Hypothalamus (tissue), 51 donors: ENCODE results near the gene TSPAN9.

Experiments
- DNase-seq, 51 donors: peaks; one replicate each; lab custom pipeline; 2025; lab: John Stamatoyannopoulos, UW

TSPAN9 gene

DNA sequence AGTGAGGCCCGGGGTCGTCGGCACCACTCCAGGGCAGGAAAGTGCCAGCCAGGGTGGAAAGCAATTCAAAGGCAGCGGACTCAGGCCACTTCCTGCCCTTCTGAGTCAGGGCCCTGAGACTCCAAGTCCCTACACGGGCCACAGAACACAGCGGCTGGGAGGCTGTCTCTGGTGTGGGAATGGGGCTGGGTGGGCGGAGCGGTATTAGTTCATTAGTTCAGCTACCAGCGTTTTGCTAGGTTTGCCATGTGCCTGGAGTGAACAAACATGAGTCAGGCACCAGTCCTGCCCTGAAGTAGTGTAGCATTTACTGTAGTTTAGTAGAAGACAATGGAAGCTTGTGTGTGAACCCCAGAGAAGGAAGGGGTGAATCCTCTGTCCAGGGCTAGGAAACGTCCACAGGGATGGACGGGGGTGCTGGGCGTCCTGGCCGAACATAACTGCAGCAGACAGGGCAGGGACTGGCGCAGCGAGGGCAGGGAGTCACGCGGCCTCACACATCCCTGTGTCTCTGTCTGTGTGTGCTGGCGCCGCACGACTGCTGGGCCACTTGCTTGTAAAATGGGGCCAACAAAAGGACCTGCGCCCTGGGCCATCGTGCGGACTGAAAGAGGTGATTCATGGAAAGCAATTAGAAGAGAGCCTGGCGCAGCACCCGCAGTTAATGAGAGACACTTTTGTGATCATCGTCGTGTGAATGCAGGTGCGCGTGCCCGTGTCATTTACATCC, 227.4 kb downstream of the TSPAN9 start:
- peak in 9 of 51 donors; percentile 13 to 49 (median 21) for DNase-seq

DNA sequence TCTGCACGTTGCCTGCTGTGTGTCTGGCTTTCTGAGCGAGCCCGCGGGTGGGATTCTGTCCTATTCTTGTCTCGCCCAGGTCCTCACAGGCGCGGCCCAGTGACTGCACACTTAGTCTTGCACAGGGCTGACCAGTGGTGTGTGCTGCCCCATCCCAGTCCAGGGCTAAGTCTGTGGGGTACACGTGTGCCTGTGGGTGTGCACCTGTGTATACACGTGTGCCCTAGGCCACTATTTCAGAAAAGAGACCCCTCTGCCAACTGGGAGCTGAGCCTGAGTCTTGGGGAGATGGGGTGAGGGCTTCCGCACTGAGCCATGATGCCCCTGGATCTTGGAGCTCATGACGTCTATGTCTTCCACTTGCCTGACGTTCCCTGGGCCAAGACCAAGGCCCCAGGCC, 228.3 kb downstream of the TSPAN9 start:
- DNase-seq = no peak

DNA sequence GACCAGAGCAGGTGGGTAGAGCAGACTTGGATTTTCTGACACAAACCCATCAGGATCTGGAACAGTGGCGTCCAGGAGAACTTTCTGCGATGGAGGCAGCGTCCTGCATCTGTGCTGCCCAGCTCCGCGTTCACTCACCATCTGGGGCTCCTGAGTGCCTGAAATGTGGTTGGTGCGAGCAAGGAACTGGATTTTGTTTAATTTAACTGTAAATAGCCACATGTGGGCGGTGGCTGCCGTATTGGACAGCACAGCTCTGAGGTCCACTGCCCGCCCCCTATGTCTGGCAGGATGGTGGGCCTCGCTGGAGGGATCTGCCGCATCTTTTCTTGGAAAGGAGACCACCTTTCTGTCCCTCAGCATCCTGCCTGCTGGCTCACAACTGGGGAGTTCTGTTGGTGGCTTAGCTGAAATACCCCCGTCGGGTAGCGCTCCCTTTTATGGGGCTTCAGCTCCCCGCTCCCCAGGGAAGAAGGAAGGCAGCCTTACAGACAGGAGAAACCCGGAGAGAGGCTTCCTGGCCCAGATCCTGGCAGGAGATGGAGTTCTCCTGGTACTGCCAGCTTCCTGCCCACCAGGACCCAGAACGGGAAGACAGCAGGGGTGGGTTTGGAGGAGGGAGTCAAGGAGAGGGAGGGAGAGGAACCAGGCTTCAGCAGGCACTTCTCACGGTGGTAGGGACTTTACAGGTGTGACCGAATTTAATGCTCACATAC, 228.9 kb downstream of the TSPAN9 start:
- peak in 1 of 51 donors; percentile 34 for DNase-seq

DNA sequence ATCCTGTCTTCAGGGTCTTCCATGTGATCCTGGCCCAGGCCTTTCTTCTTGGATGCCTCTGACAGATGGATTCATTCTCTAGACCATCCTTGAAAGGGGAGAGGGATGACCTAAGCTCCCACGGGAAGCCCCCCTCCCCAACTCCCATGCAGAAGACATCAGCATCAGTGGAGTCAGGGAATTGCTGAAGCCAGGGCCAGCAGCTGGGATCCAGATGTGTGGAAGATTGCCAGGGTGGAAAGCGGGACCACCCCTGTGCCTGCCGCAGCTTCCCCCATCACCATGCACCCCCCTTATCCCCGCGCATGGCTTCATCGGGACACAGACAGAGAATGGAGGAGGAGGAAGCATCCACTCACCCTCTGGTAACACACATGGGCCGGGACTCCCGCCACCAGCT, 230.2 kb downstream of the TSPAN9 start:
- no peak for DNase-seq

DNA sequence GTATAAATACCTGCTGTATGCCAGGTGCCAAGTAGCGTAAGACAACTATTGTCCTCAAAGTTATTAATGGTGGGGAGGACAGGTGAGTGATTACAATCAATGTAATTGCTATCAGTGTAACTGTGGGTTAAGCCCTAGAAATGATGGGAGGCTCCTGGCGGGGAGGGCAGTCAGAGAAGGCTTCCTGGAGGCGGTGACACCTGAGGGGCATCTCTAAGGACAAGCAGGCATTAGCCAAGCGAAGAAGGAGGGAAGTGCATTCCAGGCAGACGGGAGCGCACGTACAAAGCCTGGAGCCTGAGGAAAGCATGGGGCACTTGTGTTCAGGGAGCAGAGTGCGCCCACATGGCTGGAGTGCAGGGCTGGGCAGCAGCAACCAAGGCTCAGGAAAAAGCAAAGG, 230.9 kb downstream of the TSPAN9 start:
- DNase-seq = no peak

DNA sequence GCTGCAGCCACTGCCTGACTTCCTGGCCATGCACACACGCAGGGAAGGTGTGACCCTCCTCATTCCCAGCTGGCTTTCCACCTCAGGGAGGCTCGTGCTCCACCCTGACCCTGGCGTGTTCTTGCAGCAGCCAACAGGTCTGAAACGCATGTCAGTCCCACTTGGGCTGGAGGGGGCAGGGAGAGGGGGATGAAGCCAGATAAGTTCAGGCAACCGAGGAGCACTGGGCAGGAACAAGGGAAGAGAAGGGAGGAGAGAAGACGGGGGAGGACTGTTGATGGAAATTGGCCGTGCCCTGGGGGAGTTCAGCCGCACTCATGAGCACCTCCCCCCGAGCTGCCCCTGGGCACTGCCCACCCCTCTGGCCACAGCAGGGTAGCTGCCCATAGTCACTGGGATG, 231.4 kb downstream of the TSPAN9 start:
- DNase-seq = no peak

DNA sequence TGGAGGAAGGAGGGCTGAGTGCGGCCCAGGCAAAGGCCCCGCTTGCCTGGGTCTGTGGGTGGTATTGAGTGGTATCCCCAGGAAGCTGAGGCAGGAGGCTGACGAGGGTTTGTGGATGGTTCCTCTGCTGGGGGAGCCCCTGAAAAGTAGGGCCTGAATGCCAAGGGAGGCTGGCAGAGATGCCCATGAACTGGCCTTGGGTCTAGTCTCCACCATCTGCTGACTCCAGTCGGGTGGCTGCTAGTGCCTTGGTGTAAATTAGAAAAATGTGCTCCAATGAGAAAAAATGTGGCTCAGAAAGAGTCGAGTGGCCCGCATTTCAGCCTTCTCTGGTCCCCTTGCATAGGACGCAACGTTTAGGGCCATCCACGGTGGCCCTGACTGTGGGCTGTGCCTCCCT, 232.6 kb downstream of the TSPAN9 start:
- no peak for DNase-seq

DNA sequence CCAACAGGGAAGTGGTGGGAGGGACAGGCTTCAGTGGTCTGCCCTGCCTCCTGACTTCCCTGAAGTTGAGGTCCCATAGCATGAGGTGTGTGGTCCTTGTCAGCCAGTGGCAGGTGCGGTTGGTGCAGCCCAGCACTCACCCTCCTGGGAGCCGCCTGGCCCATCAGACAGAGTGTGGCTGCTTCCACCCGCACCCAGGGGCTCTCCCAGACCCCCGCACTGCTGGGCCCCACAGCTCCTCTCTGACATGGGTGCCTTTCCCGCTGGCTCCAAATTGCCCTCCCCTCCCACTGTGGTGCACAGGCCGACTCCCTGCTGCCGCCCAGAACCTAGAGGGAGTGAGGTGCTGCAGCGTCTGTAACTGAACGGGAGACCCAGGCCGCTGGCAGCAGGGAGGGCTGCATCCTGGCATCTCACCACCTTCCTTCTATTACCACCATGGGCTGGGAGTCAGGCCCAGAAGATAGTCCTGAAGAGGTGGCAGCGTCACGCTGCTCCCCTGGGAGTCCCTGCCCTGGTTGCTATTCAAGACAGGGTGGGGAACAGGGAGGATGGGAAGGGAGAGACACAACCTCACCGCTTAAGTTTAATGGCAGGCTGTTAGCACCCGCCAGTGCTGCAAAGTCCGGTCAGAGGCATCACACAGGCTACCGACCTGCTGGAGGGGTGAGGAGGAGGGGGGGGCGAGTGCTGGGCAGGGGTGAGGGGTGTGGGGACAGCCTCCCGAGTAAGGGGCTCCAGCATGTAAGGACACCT, 233.3 kb downstream of the TSPAN9 start:
- DNase-seq = no peak

DNA sequence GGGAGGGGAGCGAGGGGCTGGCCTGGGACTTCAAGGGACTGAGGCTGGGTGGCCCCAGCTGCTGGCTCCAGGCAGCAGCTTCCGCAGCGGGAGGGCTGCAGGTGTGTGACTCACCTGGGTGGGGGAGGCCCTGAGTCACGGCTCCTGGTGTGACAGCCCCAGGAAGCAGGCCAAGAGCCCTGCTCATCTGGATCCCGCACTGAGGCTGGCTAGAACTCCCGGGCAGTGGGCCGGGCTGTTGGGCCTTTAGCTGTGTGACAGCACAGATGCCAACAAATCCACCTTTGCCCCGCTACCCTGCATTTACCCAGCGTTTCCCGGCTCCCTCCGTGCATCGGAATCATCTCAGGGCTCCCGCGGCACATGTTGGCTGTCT, 233.8 kb downstream of the TSPAN9 start:
- DNase-seq = peak in 3 of 51 donors; percentile 8 to 55 (median 20)

DNA sequence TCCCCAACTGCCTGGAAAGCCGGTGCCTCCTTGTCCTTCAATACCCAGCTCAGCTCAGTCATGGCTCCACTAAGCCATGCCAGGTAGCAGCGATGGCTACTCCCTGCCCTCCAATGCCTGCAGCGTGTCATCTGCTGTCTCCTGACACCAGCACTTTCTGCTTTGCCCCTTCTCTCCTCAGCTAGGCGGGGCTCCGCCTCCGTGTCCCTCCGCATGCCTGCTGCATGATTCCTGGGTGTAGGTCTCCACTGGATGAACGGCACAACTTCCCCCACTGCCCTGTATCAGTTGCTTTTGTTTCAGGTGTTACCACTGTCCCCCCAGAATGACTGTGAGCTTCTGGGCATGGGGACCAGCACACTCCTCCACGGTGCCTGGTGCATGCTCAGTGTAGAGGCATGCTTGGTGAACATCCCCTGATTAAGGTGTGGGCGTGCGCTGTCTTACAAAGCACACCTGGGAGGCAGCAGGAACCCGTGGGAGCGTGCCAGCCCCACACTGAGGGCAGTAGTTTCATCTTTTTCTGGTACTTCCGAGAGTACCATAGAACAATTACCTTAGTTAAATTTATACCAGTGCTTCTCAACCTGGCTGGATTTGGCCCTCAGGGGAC, 234.4 kb downstream of the TSPAN9 start:
- DNase-seq = peak in 2 of 51 donors; percentile 12 to 30

DNA sequence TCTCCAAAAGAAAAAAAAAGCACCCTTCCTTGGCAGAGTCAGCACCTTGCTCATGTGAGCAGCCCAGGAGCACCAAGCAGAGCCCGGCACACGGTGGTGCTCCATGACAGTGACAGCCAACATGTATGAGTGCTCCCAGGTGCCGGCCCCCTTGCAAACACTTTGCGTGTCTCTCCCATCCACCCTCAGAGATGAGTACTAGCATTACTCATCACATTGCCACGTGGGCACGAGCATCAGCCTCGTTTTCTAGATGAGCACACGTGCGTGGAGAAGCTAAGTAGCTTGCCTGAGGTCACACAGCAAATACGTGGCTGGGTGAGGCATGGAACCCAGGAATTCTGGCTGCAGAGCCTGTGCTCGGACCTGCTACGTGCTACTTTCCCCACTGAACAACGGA, 235.9 kb downstream of the TSPAN9 start:
- DNase-seq = peak in 6 of 51 donors; percentile 7 to 75 (median 38)

DNA sequence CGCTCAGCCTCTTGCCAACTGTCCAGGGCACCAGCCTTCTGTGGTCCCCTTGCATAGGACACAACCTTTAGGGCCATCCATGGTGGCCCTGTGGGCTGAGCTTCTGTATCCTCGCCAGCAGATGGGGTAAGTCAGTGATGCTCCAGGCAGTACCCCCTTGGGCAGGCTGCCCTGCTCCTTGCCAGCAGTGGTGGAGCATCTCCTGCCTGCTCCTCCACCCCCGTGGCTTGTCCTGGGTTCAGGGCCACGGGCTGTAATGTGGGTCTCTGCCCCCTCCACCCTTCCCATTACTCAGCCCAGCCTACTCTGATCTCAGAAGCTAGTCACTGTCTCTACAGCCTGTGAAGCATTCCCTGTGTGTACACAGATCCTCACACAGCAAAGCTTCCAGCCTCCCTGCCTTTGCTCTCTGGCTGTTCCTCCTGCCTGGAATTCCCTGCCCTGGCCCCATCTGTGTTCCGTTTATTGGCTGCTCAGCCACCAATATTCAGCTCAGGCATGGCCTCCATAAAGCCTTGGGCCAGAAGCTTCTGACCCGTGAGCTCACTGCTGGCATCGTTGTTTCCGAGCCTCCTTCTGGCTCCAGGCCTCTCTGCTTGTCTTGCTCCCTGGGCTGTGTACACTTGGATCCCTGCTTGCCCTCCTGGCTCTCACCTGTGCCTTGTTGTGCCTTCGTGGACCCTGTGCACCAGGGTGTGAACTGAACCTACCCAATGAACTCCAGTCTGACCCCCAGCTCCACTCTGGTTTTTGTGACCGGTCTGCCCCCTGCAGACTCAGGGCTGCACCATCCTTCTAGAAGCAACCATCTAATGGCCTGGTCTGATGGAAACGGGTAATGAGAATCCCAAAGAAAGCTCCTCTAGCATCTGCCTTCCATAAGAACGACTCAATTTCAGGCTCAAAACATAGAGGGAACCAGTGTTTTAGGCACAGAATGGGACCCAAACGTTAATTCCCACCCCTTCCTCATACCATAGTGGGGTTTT, 236.8 kb downstream of the TSPAN9 start:
- peak in 32 of 51 donors; percentile 5 to 57 (median 26) for DNase-seq

DNA sequence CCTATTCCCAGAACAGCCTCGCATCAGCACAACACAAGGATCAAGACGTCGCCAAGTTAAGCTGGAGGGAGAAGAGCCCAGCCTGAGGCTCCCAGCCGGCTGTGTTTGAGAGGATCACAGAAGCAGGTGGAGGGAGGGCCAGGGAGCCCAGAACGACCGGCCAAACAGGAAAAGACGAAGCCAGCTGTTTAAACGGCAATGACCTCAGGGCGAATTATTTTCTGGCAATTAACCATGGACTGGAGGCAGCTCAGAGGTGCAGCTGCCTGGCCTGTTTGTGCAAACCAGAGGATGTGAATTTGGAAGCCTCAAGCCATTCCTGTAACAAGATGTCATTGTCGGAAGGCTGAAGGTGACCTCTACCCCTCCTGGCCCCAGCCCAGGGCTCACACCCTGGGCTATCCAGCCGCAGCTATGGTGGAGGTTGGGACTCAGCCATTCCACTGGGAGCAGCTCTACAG, 238.1 kb downstream of the TSPAN9 start:
- no peak for DNase-seq

DNA sequence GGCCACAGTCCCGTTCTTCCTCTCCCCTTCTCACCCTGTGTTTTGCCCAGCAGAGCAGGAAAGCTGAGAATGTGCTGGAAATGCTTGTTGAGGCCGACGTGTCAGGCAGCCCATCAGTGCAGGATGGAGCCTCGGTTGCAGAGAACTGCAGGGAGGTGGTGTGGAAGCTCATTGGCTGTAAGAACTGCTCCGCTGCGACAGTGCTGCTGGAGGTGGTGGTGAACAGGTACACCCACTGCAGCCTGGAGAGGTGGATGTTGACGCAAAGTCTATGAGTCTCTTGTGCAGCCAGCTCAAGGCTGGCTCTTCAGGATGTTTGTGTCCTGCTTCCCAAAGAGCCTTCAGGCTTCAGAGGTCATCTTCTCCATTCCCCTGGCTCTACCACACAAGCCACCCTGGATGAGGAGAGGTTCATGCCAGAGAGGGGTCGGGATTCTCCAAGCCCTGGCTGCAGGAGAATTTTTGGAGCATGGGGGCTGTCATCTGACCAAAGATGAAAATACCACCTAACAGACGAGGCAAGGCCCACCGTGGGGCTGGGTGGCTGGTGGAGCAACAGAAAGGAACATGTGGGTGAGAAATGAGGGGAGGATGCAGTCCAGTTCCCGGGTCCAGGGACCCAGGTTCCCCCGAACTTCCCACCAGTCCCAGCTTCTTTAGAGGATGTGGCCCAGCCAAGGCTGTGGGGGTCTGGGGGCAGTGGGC, 239.7 kb downstream of the TSPAN9 start:
- DNase-seq = no peak

DNA sequence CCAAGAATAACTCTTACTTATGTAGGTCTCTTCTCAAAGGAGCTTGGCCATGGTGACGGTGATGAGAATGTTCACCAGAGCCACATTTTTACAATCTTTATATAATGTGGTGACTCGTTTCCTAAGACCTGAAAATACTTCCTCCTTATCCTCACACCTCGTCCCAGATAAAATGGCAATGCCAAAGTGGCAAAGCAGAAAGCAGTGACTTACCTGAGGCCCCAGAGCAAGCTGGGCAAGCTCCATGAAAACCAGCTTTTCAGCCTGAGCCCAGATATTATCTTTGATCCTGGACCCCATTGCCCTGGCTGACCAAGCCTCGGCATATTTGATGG, 240.3 kb downstream of the TSPAN9 start:
- no peak for DNase-seq

DNA sequence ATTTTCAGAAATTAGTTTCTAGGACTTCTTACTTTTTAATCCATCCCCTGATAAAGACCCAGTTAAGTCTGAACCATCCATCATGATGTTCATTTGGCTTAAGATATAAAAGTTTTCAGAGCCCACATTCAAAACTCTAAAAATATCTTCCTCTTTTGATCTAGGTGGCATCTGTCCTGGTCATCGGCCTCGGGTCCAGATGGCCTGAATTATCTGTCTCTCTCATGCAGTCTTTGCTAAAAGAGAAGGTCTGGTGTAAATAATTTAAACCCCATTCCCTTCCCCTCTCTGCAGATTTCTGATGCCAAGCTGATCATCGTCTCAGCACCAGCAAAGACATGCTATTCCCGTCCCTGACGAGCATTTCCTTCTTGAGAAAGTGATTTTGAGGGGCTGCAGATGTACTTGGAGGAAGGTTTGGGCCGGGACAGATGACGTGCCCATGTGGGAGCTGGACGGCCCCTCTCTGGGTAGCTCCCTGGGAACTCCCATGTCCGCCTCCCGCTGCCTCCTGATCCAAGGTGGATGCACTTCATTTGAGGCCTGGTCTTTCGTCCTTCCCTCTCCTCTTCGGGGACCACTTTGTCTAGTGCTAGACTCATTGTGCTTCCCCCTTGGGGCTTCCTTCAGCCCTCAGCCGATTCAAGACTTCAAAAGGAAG, 240.8 kb downstream of the TSPAN9 start:
- no peak for DNase-seq

DNA sequence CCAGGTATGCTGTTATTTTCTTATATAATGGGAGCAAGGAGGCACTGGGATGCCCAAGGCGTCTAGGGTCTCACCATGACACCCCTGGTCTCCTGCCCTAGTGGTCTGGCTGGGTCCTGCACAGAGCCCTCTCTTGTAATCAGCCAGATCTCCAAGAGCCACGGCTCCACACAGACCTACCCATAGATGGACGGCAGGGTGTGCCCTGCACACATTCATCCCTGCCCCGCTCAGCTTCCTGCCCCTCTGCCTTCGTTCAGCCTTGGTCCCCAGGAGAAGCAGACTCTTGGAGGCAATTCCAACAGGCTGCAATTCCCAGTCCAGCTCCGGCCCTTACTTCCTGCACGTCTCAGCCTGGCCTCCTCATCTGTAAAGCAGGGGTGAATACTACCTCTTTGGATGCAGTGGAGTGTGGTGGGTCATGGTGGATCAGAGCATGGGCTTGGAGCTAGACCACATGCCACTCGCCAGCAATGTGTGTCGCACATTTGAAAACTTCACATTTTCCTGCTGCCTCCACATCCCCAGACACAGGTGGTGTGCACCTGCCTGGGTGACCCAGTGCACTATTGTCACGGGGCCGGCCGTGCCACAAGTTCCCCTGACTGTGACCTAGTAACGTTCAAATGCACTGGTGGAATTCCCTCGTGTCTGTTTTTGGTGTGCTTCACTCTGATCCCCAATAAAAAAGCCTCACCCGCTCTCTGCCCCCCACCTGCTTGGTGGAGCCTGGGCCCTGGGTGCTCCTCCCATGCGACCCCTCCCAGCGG, 242.7 kb downstream of the TSPAN9 start:
- DNase-seq = no peak
